Endodermal cell (in vitro differentiated cells): Measurements from ENCODE around the gene SLC5A11. TPM values are rescaled to one million over a fixed set of nuclear protein-coding genes. Genes with fewer than 3 reads are reported as not detected.

Source experiments
- DNase-seq: peaks from one replicate; pipeline ENCODE4 v3.0.0-alpha.2; 2017
- H3K27ac ChIP-seq: 2 replicates; pipeline ENCODE4 v1.5.1; 2013; ENCODE audit warnings: mild to moderate bottlenecking, low read depth, low read length, moderate library complexity
- H3K27me3 ChIP-seq: 2 replicates; pipeline ENCODE4 v1.6.1; 2013; ENCODE audit warnings: mild to moderate bottlenecking, low read length, moderate library complexity; ENCODE audit not compliant: insufficient read depth, control insufficient read depth, poor library complexity, severe bottlenecking
- H3K36me3 ChIP-seq: 2 replicates; pipeline ENCODE4 v1.7.0; 2013; ENCODE audit warnings: mild to moderate bottlenecking, low read length, moderate library complexity; ENCODE audit not compliant: control insufficient read depth, insufficient read depth
- H3K4me1 ChIP-seq: one replicate; pipeline ENCODE4 v1.7.0; 2013; ENCODE audit warnings: low read length; ENCODE audit not compliant: control insufficient read depth, insufficient read depth
- H3K4me3 ChIP-seq: 2 replicates; pipeline ENCODE4 v1.5.1; 2013; ENCODE audit warnings: mild to moderate bottlenecking, low read length, moderate library complexity
- H3K9ac ChIP-seq: 2 replicates; pipeline ENCODE4 v1.6.1; 2013; ENCODE audit warnings: mild to moderate bottlenecking, low read length, moderate library complexity; ENCODE audit not compliant: poor library complexity, severe bottlenecking; ENCODE audit errors: extremely low read depth
- H3K9me3 ChIP-seq: 2 replicates; pipeline ENCODE4 v1.6.1; 2013; ENCODE audit warnings: mild to moderate bottlenecking, low read length, moderate library complexity; ENCODE audit not compliant: control insufficient read depth
- H3K27ac Mint-ChIP-seq: 2 replicates; pipeline ENCODE4 v1.8.0; 2020; ENCODE audit warnings: mixed read lengths
- H3K27me3 Mint-ChIP-seq: 2 replicates; pipeline ENCODE4 v1.8.0; 2021; ENCODE audit warnings: mild to moderate bottlenecking, mixed read lengths; ENCODE audit not compliant: insufficient read depth
- H3K36me3 Mint-ChIP-seq: 2 replicates; pipeline ENCODE4 v1.8.0; 2020; ENCODE audit warnings: low read depth, mixed read lengths
- H3K4me1 Mint-ChIP-seq: 2 replicates; pipeline ENCODE4 v1.8.0; 2020; ENCODE audit warnings: mixed read lengths
- H3K4me3 Mint-ChIP-seq: 2 replicates; pipeline ENCODE4 v1.8.0; 2020; ENCODE audit warnings: mild to moderate bottlenecking, moderate library complexity, mixed read lengths
- H3K9me3 Mint-ChIP-seq: 2 replicates; pipeline ENCODE4 v1.8.0; 2020; ENCODE audit warnings: mild to moderate bottlenecking, mixed read lengths
- CTCF ChIP-seq: fragments of 200-600 bp; sonication (generic); conservative IDR thresholded peaks from 2 replicates; pipeline ENCODE4 v1.5.0; 2021; ENCODE audit warnings: antibody characterized with exemption, mild to moderate bottlenecking
- WGBS, 2 experiments: methylation state at CpG; one replicate each; pipeline versions ENCODE4 v1.1.5 to v1.1.7; 2013; ENCODE audit warnings: missing lambda C conversion rate in 2 of 2, mixed read lengths in 1 of 2; ENCODE audit not compliant: insufficient coverage in 1 of 2, insufficient read length in 1 of 2; 5-methylcytosine and 5-hydroxymethylcytosine counted together
- total RNA-seq, 2 donors: library from RNA; stranded (reverse); fragmentation: NEBNext Ultra II Directional in 1 of 2; extraction: Animal tissue kit (Norgen Biotek cat#: 25700) in 1 of 2; gene quantifications; 2 replicates in 1 of 2; 3 replicates in 1 of 2; pipeline ENCODE4 v1.2.1, GENCODE V29; 2021

SLC5A11 gene
- total RNA-seq, 2 donors from 2014 or later, result 0.29 TPM; not detected in 1

- H3K4me1 ChIP-seq, result no peaks in the 10 kb centered on the region
- no peak for DNase-seq
- Mint-ChIP-seq H3K36me3 (peaks cover 68% of the 10 kb centered on the region), H3K4me1 (no peaks in the 10 kb centered on the region), H3K27me3 (no peaks in the 10 kb centered on the region), H3K27ac (peak overlapping the region; percentile 1), H3K4me3 (no peak overlapping the region), H3K9me3 (no peaks in the 10 kb centered on the region)
- no peak overlapping the region for H3K4me3 ChIP-seq
- WGBS, 2 experiments, result 95 to 98% methylated on average over 7 of the region's 7 CpGs
- H3K27me3 ChIP-seq, result no peaks in the 10 kb centered on the region
- no peak overlapping the region for H3K9ac ChIP-seq
- peaks cover 89% of the 10 kb centered on the region for H3K36me3 ChIP-seq
- H3K27ac ChIP-seq, result no peak overlapping the region
- no peaks in the 10 kb centered on the region for H3K9me3 ChIP-seq
- no peak for TF ChIP-seq CTCF
Observed at GRCh38 chr16:24815021-24815420, 30.7 kb upstream of the SLC5A11 start.

DNA sequence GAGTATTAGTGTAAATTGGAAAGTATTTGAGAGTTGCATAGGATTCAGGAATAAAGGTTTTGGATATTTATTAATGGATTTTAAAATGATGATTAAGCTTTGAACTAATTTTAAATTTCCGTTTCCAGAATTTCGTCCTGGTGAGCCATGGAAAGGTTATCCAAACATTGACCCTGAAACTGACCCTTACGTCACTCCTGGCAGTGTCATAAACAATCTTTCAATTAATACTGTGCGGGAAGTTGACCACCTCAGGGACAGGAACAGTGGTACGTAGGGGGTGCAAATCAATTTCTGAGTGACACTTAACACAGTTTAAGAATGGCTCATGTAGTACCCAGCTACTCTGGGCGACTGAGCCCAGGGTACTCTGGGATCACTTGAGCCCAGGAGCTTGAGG, 29.1 kb upstream of the SLC5A11 start:
- no peaks in the 10 kb centered on the region for H3K27me3 Mint-ChIP-seq
- no peaks in the 10 kb centered on the region for H3K4me1 ChIP-seq
- no peaks in the 10 kb centered on the region for H3K9me3 ChIP-seq
- no peak overlapping the region for H3K4me3 Mint-ChIP-seq
- WGBS, 2 experiments, result 91 to 95% methylated on average over 6 of the region's 6 CpGs
- no peak overlapping the region for H3K27ac Mint-ChIP-seq
- no peak for TF ChIP-seq CTCF
- no peaks in the 10 kb centered on the region for H3K27me3 ChIP-seq
- H3K36me3 ChIP-seq, result peaks cover 91% of the 10 kb centered on the region
- DNase-seq, result no peak
- peaks cover 79% of the 10 kb centered on the region for H3K36me3 Mint-ChIP-seq
- H3K27ac ChIP-seq, result no peak overlapping the region
- no peak overlapping the region for H3K9ac ChIP-seq
- no peak overlapping the region for H3K4me3 ChIP-seq
- no peaks in the 10 kb centered on the region for H3K9me3 Mint-ChIP-seq
- no peaks in the 10 kb centered on the region for H3K4me1 Mint-ChIP-seq

- Histone ChIP-seq H3K4me3 (no peak overlapping the region), H3K36me3 (peaks cover 94% of the 10 kb centered on the region), H3K27ac (no peak overlapping the region), H3K9me3 (no peaks in the 10 kb centered on the region), H3K4me1 (no peaks in the 10 kb centered on the region), H3K27me3 (no peaks in the 10 kb centered on the region), H3K9ac (no peak overlapping the region)
- Mint-ChIP-seq H3K4me1 (no peaks in the 10 kb centered on the region), H3K27ac (no peak overlapping the region), H3K27me3 (no peaks in the 10 kb centered on the region), H3K4me3 (no peak overlapping the region), H3K36me3 (peaks cover 84% of the 10 kb centered on the region), H3K9me3 (no peaks in the 10 kb centered on the region)
- 92 to 96% methylated on average over 2 of the region's 2 CpGs for WGBS, 2 experiments
- no peak for DNase-seq
- TF ChIP-seq CTCF, result no peak
Observed at GRCh38 chr16:24819462-24820040, 26.2 kb upstream of the SLC5A11 start.
